ENCODE measurements around the gene PTPRF.

The PTPRF gene

DNA sequence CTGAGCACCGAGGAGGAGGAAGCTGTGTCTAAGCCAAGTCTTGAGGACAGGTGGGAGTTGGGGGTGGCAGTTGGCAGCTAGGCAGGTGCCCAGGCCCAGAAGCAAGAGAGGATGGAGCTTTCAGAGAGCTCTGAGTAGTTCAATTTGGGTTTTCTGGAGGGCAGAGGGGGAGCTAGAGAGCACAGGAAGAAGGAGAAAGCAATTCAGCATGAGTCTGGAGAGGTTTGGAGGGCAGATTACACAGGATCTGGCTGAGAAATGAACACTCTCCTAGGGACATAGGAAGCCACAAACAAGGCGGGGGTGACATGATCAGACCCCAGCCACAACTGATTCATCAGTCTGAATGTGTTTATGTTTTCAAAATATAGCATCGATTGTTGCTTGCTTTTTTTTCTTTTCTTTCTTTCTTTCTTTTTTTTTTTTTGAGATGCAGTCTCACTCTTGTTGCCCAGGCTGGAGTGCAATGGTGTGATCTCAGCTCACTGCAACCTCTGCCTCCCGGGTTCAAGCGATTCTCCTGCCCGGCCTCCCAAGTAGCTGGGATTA, 23.8 kb downstream of the PTPRF start:
- DNase-seq: peak; percentile 45

DNA sequence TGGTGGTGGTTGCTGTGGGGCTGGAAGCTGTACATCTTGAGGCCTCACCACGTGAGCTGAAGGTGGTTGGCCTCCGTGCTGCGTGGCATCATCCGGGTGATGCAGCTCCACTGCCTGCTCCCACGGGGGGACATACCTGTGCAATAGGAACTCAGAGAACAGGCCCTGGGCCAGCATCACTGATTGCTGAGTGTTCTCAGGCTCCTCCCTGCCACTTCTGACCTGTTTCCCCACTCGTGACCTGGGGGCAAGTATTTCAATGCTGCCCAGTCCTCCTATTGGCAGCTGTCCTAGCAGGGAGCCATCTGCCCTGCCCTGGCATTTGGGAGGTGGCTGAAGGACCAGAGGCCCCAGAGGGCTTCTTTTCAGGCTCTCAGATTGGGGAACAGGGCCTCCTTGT, 26.1 kb downstream of the PTPRF start:
- DNase-seq: no peak

DNA sequence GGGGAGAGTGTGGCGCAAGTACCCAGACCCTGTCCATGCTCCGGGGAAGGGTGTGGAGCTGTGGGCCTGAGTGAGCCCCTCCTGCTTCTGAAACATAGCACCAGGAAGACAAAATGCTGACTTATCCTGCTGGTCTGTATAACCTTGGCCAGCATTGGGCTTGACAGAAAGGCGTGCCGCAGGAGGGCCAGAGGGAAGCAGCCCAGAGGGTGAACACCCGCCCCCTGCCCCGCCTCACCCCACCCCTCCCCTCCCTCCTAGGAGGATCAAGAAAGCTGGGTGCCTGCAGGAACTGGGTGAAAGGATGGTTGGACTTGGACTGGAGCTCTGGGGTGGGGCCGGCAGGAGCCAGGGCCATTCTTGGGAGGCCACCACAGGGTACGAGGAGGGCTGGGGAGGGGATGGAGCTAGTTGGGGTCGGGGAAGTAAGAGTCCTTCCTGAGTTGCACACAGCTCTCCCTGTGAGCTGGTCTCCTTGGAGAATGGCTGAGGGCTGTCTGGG, 27.1 kb downstream of the PTPRF start:
- DNase-seq: peak; percentile 25

DNA sequence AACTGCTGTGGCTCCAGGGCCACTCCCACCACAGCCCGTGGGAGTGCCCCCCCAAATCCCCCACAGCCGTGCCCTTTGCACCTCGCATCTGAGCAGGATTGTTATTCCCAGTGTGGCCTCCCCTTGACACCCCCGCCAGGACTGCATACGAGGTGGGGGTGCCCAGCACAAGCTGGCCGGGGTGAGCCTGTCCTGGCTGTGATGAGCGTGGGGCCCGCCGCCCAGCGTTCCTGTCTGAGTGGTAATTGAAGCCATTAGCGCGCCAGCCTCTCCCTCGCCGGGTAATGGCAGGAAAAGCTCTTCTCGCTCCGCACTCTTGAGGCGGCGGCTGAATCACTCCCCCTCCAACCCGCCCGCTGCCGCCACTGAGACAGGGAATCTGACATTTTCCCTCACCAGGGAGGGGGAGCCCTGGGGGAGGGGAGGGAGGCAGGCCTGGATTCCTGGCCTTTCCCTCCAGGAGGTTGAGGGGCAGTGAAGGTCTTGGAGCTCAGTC, 27.7 kb downstream of the PTPRF start:
- DNase-seq: peak; percentile 72

DNA sequence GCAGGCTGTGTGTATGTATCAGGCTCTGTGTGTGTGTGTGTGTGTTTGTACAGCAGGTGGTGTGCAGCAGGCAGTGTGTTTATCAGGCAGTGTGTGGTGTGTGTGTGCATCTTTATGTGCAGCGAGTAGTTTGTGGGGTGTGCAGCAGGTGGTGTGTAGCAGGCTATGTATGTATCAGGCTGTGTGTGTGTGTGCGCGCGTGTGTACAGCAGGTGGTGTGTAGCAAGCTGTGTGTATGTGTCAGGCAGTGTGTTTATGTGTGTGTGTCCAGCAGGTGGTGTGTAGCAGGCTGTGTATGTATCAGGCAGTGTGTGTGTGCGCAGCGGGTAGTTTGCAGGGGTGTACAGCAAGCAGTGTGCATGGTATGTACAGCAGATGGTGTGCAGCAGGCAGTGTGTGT, 29.0 kb downstream of the PTPRF start:
- DNase-seq: no peak

DNA sequence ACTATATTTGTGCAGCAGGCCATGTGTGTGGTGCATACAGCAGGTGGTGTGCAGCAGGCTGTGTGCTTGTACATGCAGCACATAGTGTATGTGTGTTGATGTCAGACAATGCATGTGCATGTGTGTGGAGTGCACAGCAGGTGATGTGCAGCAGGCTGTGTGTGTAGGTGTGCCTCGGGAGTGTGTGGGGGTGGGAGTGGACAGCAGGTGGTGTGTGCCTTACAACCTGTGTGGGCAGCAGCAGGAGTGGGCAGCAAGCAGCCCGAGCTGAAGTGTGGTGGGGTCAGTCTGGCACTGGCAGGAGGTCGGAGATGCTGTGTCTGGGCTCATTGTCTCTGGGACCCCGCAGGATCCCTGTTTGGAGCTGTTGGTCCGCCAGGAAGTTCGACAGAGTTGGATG, 29.6 kb downstream of the PTPRF start:
- DNase-seq: no peak

DNA sequence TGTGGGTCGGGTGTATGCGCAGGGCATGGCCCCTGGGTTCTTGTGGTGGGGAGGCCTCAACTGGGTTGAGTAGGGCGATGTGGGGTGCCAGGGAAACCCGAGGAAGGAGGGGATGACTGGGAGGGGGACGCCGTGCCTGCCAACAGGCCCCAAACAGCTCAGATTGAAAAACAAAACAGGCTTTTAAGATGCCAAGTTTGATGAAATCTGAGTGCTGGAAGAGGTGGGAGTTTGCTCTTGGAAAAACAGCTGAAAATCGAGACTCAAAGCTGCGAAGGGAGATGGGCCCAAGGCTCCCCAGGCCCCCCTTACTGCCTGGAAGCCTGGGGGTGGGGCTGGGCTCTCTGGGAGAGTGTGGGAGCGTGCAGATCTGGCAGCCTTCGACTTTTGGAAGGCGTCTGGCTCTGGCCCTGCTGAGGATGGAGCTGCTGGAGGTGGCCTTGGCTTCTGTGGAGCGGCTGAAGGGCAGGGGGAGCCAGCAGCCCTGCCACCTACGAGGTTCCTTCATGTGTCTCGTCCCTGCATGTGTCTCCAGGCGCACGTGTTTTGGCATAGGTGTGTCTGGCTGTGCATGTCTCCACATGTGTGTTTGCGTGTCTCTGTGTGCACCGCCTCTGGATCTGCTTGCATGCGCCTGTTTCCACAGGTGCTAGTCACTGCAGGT, 33.3 kb downstream of the PTPRF start:
- DNase-seq: no peak

DNA sequence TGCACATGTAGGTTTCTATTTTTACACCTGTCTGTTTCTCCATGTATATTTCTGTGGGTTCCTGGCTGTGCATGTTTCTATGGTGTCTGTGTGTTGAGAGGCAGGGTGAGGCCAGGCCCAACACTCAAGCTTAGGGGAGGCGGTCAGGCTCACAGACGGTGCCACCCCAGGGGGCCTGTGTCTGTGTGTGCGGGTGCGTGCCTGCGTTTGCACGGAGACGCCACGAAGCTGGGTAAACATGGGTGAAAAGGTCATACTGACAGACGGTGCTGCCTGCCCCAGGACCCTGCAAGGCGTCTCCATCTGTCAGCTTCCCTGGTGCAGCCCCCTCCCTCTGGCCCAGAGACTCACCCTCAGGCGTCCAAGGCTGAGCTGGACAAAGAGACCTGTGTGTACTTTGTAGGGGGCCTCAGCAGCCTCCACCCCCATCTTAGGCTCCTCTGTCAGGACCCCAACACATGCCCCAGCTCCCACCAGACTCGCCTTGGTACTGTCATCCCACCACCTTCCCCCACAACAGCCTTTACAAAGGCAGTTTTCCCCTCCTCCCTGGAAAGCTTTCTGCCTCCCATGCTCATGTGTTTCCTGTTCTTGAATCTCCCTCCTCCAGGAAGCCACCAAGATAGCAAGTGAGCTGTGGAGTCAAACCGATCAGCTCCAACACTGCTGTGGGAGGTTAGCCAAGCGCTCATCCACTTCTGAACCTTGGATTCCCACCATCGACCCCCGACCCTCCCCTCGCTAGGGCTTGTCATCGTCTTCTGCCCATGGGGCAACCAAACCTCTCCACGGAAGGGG, 34.1 kb downstream of the PTPRF start:
- DNase-seq: no peak

DNA sequence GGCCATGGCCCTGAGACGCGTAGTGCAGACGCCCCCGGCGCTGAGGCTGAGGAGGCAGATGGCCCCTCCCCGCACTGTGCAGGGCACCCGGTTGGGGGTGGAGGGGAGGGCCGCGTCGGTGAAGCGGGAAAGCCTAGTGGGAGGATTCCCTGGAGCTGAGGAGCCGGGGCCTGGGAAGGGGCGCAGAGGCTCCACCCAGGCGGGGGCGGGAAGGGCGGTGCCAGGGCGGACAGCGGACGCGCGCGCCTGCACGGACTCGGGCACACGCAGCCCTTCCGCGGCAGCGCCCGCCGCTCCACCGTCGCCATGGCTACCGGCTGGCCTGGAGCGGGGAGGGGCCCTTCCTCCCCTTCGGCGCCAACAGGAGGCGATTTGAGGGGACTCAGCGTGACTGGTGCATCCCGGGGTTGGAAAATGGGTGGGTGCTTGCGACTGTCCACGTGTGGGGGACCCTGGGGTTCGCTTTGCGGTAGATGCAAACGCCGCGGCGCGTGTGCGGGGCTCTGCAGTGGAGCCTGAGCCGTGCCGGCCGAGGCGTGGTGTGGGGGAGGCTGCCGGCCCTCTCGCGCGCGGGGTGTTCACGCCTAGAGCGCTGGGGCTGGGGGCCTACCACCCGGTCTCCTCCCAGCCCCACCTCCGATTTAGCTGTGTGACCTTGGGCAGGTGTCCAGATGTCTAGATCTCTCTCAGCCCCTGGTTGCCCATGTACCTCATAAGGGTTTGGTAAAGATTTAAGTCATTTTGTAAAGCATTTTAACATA, 35.1 kb downstream of the PTPRF start:
- DNase-seq: peak; percentile 65

DNA sequence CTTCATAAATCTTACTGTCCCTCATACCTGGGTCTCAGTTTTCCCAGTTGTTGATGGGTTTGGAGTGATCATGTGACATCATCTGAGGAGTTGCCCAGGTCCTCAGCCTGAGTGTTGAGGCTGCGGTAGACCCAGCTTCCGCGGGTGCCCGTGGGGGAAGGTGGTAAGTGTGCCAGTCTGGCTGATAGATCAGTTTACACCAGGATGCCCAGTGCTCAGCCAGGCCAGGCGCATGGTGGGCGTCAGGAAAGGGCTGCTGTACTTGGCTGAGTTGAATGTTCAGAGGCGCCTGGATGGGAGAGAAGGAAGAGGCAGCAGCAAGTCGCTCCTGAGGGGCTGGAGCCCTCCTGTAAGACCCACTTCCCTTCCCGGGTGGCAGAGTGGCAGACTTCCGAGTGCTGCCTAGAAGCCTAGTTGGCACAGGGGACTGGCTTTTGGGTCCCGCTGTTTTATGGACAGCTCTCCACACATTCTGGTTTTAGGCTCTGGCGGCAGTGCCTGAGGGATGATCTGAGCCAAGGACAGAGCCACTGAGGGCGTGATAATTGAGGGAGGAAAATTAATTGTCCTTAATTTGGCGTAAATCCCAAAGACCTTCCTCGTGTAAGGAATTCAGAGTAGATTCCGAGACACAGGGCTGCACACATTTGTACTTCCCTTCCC, 35.8 kb downstream of the PTPRF start:
- no peak for DNase-seq

DNA sequence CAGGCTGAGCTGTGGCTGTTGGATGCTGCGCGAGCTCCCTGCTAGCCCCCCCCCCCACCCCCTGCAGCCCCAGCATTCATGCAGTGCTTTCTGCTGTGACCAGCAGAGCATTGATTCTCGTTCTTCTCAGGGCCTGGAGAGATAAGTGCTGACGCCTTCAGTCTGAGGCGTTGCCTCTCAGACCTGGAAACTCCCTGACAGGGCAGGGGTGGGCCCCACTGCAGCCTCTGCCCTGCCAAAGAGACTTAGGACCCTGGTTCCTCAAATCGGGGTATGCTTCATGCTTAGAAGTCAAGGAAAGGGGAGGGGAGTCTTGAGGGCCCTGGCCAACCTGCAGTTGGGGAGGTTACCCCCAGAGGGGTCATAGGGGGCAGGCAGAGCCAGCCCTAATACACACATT, 38.5 kb downstream of the PTPRF start:
- DNase-seq: no peak

DNA sequence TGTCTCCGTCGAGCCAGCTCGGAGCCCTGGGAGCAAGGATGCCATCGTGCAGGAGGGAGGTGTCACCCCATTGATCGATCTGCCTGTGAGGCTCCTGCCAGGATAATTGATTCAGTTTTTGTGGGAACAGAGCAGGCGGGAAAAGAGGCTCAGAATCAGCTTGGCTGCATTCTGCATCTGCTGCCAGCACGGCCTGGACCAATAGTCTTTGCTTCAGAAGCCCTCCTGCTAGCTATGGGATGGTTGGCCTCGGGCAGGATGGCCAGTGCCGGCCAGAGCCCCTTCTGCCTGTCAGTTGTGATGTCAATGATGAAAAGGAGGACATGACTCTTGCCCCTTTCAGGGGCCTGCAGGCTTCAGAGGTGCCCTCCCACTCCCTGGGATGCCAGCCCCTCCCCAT, 39.6 kb downstream of the PTPRF start:
- DNase-seq: no peak

DNA sequence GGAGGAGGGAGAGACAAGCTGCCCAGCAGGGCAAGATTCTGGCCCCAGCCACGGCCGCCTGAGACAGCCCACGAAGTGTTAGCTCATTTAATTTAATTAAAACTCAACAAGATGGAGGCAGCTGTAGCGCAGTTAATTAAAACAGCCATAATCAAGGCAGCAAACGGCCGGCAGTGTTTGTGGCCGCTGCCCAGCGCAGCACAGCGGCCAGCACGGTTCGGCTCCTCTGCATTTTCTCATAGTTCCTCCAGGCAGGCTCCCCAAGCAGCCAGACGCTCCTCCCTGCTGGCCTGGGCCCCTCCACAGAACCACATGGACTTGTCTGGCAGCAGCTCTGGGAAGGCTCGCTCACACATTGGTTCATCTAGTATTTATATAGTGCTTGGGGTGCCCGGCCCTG, 40.0 kb downstream of the PTPRF start:
- no peak for DNase-seq

DNA sequence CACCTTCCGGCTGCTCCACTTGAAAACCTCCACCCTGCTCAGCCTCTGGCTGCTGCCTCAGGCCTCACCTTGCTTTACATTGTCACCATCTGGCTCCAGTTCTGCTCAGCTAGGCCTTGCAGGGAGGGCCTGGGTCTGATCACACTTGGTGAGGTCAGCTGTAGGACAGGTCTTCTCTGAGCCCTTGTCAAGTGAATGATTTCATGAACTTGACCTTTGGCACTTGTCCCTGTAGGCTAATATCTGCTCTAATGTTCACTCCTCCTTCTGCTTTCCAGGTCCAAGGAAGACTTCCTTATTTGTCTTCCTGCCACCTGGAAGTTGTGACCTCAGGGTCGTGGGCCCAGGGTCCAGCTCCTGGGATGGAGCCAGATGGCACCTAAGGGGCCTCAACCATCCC, 41.4 kb downstream of the PTPRF start:
- DNase-seq: no peak

DNA sequence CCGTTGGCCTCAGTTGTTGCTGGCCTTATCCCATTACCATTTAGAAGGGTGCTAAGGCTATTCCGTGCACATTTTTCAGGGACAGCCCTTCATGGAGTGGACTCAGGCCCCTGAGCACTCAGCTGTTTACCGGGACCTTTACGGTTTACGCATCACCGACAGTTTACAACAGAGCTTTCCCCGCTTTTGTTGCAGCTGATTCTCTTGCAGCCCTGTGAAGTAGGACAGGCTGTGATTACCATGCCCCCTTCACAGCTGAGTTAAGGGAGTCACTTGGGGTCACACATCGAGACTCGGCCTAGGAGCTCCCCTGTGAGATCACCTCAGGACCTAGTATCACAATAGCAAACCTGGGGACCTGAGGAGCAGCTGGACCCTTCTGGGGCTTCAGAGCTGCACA, 41.9 kb downstream of the PTPRF start:
- no peak for DNase-seq

DNA sequence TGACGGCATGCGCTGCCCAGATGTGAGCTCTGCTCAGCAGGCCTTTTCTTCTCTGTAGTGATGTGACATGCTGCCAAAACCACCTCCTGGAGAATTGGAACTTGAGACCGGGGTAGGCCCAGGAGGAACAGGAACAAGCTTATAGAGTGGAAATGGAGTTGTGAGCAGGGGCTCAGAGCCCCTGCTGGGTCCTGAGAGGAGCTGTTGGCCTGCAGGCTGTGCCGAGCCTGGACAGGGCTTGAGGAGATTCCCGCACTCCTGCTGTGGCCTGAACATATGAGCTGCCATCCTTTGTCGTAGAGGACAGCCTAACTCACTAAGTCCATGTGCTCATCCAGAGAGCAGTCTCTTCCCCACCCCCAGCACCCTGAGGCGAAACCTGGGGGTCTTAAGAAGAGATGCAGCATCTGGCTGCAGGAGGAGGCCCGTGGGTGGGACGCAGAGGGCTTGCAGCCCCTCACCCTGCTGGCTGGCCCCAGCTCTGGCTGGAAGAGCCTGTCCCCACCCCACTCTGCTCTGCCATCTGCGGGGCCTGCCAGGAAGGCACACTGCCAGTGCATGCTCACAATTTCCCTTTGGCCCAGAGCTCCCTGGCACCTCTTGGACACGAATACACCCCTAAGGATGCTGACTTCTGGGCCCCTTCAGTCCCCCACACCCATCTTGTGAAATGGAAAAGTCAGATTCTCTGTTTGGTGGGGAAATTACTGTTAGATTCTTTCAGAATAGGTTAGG, 42.5 kb downstream of the PTPRF start:
- DNase-seq: peak; percentile 26

DNA sequence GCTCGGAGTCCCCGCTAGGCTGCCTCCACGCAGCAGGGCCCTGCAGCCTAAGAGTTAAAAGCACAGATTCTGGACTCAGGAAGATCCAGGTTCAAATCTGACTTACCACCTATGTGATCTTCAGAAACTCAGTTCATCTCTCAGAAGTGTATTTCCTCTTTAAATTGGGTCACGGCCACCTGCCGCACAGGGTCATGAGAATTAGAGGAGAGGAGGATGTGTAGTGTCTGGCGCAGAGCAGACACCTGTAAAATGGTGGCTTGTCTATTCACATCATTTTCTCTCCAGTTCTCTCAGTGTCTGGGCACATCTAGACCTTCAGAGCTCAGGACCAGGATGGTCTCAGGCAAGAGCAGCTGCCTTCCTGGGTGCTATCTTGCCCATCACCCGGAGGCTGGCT, 45.8 kb downstream of the PTPRF start:
- no peak for DNase-seq

DNA sequence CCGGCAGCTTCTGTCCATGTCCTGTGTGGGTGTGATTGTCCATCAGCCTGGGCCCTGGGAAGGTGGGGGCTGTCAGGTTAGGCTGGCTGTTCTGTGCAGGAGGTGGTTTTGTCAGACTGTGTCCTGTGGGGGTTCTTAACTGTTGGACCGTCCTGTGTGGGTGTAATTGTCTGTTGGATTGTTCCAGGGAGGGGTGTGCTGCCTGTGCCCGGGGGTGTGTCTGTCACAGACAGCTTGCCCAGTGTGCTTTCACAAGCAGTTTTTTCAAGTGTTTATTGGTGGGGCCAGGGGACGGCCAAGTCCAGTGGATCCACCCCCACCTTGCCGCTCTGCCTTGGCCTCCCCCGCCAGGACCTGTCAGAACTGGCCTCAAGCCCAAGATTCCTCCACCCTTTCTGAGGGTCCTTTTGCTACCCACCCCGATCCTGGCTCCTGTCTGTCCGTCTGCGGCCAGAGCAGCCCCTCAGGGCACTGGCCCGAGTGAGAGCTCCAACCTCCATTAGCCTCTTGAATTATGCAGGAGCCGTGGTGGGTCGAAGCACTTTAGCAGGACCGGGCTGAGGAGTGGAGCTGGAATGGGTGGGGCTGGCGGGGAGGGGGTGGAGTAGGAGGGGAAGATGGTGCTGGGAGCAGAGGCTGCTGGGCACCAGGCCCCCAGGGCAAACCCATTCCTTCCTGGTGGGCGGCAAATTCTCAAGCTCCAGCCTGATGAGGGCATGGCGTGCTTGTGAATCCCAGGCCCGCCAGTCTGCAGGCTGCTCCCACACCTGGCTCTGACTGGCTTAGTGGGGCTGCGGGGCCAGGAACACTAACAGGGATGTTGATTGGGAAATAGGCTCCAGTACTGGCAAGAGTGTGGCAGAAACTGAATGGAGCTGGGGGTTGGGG, 47.2 kb downstream of the PTPRF start:
- no peak for DNase-seq

DNA sequence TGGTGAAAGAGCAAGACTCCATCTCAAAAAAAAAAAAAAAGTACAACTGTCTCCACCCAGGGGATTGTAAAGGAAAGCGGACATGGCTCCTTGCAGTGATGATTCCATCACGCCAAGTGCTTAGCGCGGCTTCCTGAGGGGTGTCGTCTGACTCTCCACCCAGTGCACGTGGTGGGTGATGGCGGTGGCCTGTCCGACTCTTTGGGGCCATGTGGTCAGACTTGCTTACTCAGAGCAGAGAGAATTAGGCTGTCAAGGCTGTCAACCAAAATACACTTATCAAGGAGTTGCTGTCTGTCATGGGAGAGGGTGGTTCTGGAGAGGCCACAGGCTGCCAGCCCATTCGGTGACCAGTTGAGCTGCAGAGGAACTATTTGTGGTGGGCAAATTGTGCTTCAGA, 49.4 kb downstream of the PTPRF start:
- no peak for DNase-seq

DNA sequence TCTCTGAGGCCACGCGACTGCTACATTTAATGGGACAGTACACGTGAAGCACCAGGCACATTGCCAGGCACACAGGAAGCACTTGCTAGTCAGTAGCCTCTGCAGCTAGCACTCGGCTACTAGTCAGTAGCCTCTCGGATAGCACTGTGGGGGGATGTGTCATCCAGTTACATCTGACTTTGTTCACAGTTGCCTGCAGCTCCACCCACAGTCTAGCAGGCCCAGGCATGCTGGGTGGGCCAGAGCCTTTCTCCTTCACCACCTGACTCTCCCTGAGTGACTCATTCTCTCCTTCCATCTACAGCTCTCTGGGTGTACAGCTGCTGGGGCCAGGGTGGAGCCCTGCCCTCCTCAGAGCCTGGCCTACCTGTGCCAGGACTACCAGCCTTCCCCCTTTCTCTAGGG, 51.5 kb downstream of the PTPRF start:
- DNase-seq: peak; percentile 78

DNA sequence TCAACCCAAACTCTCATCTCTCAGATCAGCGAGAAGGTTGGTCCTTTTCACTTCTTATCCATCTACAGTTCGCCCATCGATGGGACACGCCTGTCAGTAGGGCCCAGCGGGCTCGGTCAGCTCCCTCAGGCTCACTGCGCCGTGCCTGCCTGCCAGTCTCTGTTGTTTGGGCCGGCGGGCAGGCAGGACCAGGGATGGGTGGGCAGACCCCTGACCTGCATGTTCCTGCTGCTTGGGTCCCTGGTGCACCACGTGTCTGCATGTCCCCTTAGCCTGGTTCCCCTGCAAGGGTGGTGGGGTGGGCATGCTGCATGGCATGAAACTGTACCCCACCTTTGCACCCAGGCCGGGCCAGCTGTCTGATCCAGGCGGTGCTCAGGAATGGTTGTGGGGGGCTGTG, 52.4 kb downstream of the PTPRF start:
- DNase-seq: no peak

All from fibroblast of skin of scalp (primary cell).